RWPE1 (cell line): ENCODE measurements around the gene IGF1R.
A peak's percentile ranks its signal among the peaks of the same experiment; 100 is the strongest.
"Not testable (repeated sequence)": the region's sequence is repeated elsewhere in the genome, so short reads cannot be mapped to it uniquely, and the experiment has no call there.

Source experiments
- CTCF ChIA-PET: fragments of 350-600 bp; sonication (Branson Sonifier 250); formaldehyde crosslinking; extraction: SDS; loops from one replicate; lab custom pipeline; 2021; lab: Yijun Ruan, JAX
- POLR2A ChIA-PET: fragments of 400-600 bp; formaldehyde crosslinking; extraction: SDS; loops from one replicate; lab custom pipeline; 2020; ENCODE audit warnings: antibody characterized with exemption; ENCODE audit not compliant: low non-redundant PET; lab: Yijun Ruan, JAX
- DNase-seq: peaks from one replicate; pipeline ENCODE4 v3.0.0; 2012; ENCODE audit warnings: low spot score
- H3K27ac ChIP-seq: fragments of 450-650 bp; 2 replicates; pipeline ENCODE4 v1.5.1; 2017
- CTCF ChIP-seq: fragments of 450-650 bp; conservative IDR thresholded peaks from 2 replicates; pipeline ENCODE4 v1.5.1; 2017; ENCODE audit warnings: low read depth, mild to moderate bottlenecking

IGF1R gene

GRCh38 chr15:98963444-98963843, 315.1 kb downstream of the IGF1R start:
- no peak overlapping the region for H3K27ac ChIP-seq
- POLR2A ChIA-PET = no interaction called here
- TF ChIP-seq CTCF = no peak
- DNase-seq = no peak
- CTCF ChIA-PET = no interaction called here

- ChIA-PET CTCF (interaction anchor here (0.6 kb wide), 2 partner anchors 60 to 499 kb away, joined by 3 read pairs; no protein-coding TSS in a partner anchor), POLR2A (no interaction called here)
- no peak for TF ChIP-seq CTCF
- DNase-seq = no peak
- no peak overlapping the region for H3K27ac ChIP-seq
Measured at GRCh38 chr15:98964466-98965133, 316.3 kb downstream of the IGF1R start.

GRCh38 chr15:98965134-98965491, 316.8 kb downstream of the IGF1R start:
- POLR2A ChIA-PET, DNase-seq, H3K27ac ChIP-seq: not testable (repeated sequence)
- CTCF ChIA-PET = interaction anchor here (0.6 kb wide), 2 partner anchors 59 to 499 kb away, joined by 3 read pairs; no protein-coding TSS in a partner anchor

GRCh38 chr15:98965597-98965996, 317.3 kb downstream of the IGF1R start:
- DNase-seq = no peak
- CTCF ChIA-PET = no interaction called here

GRCh38 chr15:98966091-98966787, 317.9 kb downstream of the IGF1R start:
- ChIA-PET CTCF (interaction anchor here (0.6 kb wide), 1 partner anchor 92 kb away, joined by 6 read pairs; no protein-coding TSS in a partner anchor), POLR2A (interaction anchor here (0.7 kb wide), 1 partner anchor 91 kb away, joined by 3 read pairs; no protein-coding TSS in a partner anchor)
- H3K27ac ChIP-seq = peak overlapping the region; percentile 37; the same call in 1 of the 2 replicates
- DNase-seq = no peak
- TF ChIP-seq CTCF = no peak

More at GRCh38 chr15:98965597-98965996, 317.3 kb downstream of the IGF1R start:
- POLR2A ChIA-PET = interaction anchor here (0.7 kb wide), 1 partner anchor 92 kb away, joined by 3 read pairs; no protein-coding TSS in a partner anchor
- TF ChIP-seq CTCF = no peak
- no peak overlapping the region for H3K27ac ChIP-seq

GRCh38 chr15:98967096-98967495, 318.8 kb downstream of the IGF1R start:
- no peak for TF ChIP-seq CTCF
- CTCF ChIA-PET = no interaction called here
- peak overlapping the region; percentile 37 for H3K27ac ChIP-seq
- POLR2A ChIA-PET = no interaction called here
- no peak for DNase-seq

- TF ChIP-seq CTCF = no peak
- ChIA-PET POLR2A (no interaction called here), CTCF (interaction anchor here (0.6 kb wide), 1 partner anchor 159 kb away, joined by 5 read pairs; no protein-coding TSS in a partner anchor)
- no peak for DNase-seq
- H3K27ac ChIP-seq = no peak overlapping the region
Measured at GRCh38 chr15:98967916-98968315, 319.6 kb downstream of the IGF1R start.
